Peyer's patch (tissue), 4 donors: Measurements from ENCODE around the gene UBE2QL1. TPM values are rescaled to one million over a fixed set of nuclear protein-coding genes. Genes with fewer than 3 reads are reported as not detected.

ENCODE experiments used
- DNase-seq, 3 donors: peaks; one replicate each; pipeline ENCODE4 v3.0.0-alpha.2; 2017 to 2019
- H3K27ac ChIP-seq, 4 donors: fragments of 200-600 bp; sonication (generic); one replicate each; pipeline ENCODE4 v1.5.1; 2016 to 2019
- H3K27me3 ChIP-seq, 2 donors: fragments of 200-600 bp; sonication (generic); one replicate each; pipeline ENCODE4 v1.5.1; 2019
- H3K36me3 ChIP-seq, 3 donors: fragments of 200-600 bp; sonication (generic); one replicate each; pipeline ENCODE4 v1.5.1; 2016 to 2019
- H3K4me1 ChIP-seq, 4 donors: fragments of 200-600 bp; sonication (generic); one replicate each; pipeline ENCODE4 v1.5.1; 2016 to 2019
- H3K4me3 ChIP-seq, 4 donors: fragments of 200-600 bp; sonication (generic); 1 replicate in 3 of 4; 2 replicates in 1 of 4; pipeline ENCODE4 v1.5.1; 2016 to 2019; ENCODE audit warnings: mild to moderate bottlenecking in 1 of 4
- H3K9me3 ChIP-seq, 4 donors: fragments of 200-600 bp; sonication (generic); one replicate each; pipeline ENCODE4 v1.5.1; 2016 to 2019; ENCODE audit warnings: mild to moderate bottlenecking in 1 of 4
- POLR2A ChIP-seq, 2 donors: fragments of 450-650 bp; IDR thresholded peaks; one replicate each; pipeline ENCODE4 v1.5.1; 2017; ENCODE audit warnings: antibody characterized with exemption in 2 of 2, mild to moderate bottlenecking in 2 of 2, moderate library complexity in 2 of 2
- total RNA-seq, 4 donors: library from RNA; depleted of rRNA; stranded (reverse); fragments of >200 nt; gene quantifications; one replicate each; pipeline ENCODE4 v1.1.0, GENCODE V29; 2016
- TF ChIP-seq, protein P1 (sequence below), 6 experiments: fragments of 450-650 bp in 4 of 6; fragments of 200-600 bp in 2 of 6; sonication (generic) in 1 of 6; IDR thresholded peaks; one replicate each; pipeline ENCODE4 v1.5.1; 2017 to 2019; ENCODE audit warnings: antibody characterized with exemption in 6 of 6, mild to moderate bottlenecking in 3 of 6, moderate library complexity in 1 of 6

Gene UBE2QL1
- total RNA-seq, 4 donors from 2014 or later, result 1.0 to 3.3 TPM; not detected in 2

DNA sequence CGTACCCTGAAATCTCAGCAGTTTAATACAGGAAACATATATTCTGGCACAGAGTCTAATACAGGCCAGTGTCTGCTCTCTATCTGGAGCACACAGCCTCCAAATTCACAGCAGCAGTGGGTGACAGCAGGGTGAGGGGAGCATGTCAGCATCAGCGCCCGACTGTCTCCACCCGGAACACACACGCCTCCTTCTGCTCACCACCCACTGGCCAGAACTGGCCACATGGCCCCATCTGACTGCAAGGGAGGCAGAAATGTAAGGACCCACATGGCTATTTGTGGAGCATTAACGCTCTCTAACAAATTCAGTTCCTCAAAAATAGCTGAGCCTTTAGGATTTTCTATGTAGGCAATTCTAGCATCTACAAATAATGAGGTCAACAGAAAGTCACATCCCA is 24.6 kb downstream of the UBE2QL1 start:
- DNase-seq, result no peak
- Histone ChIP-seq H3K27me3 (no peaks in the 10 kb centered on the region), H3K9me3 (peaks cover 0 to 5% (median 0%) of the 10 kb centered on the region in 4 donors), H3K4me1 (no peaks in the 10 kb centered on the region), H3K4me3 (no peak overlapping the region), H3K36me3 (no peaks in the 10 kb centered on the region), H3K27ac (no peak overlapping the region)
- TF ChIP-seq, protein P1, sequence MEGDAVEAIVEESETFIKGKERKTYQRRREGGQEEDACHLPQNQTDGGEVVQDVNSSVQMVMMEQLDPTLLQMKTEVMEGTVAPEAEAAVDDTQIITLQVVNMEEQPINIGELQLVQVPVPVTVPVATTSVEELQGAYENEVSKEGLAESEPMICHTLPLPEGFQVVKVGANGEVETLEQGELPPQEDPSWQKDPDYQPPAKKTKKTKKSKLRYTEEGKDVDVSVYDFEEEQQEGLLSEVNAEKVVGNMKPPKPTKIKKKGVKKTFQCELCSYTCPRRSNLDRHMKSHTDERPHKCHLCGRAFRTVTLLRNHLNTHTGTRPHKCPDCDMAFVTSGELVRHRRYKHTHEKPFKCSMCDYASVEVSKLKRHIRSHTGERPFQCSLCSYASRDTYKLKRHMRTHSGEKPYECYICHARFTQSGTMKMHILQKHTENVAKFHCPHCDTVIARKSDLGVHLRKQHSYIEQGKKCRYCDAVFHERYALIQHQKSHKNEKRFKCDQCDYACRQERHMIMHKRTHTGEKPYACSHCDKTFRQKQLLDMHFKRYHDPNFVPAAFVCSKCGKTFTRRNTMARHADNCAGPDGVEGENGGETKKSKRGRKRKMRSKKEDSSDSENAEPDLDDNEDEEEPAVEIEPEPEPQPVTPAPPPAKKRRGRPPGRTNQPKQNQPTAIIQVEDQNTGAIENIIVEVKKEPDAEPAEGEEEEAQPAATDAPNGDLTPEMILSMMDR (IDR thresholded peaks at IDR 0.05), result no peak
- no peak for TF ChIP-seq POLR2A (IDR thresholded peaks at IDR 0.05)

DNA sequence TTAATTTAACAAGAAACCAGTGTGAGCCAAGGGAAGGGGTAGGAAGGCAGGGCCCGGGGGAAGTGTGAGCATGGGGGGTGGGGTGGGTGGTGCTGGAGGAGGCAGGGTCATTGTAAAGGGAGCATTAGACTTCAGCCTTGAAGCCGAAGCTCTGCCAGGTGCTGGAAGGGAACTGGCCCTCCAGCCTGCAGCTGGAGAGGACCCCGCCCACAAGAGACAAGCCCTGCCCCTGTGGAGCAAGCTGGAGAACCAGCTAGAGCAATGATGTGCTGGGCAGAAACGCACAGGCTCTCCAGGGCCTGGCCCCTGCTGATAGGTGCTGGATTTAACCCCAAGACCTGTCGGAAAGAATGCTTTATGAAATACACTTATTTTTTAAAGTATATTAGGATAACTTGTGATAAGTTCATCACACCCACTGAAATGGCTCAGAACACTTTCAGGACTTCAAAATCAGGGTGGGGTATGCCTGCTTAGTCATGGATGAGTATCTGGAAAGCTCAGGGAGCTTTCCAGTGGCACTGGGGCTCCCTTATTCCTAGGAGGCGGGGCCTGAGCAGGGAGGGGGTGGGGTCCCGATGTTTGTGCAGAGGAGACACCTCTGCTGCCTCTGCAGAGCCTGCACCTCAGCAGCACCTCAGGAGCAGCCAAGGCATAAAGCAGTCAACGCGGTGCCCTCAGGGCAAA is 27.1 kb downstream of the UBE2QL1 start:
- H3K36me3 ChIP-seq, result no peaks in the 10 kb centered on the region
- H3K4me1 ChIP-seq, result no peaks in the 10 kb centered on the region
- DNase-seq, result no peak
- H3K27ac ChIP-seq, result no peak overlapping the region
- H3K4me3 ChIP-seq, result no peak overlapping the region
- H3K9me3 ChIP-seq, result peaks cover 0 to 5% (median 0%) of the 10 kb centered on the region in 4 donors
- no peaks in the 10 kb centered on the region for H3K27me3 ChIP-seq
- TF ChIP-seq, protein P1 (IDR thresholded peaks at IDR 0.05), result no peak
- no peak for TF ChIP-seq POLR2A (IDR thresholded peaks at IDR 0.05)

- no peaks in the 10 kb centered on the region for H3K27me3 ChIP-seq
- no peak overlapping the region for H3K27ac ChIP-seq
- no peak for DNase-seq
- TF ChIP-seq, protein P1 (IDR thresholded peaks at IDR 0.05), result no peak
- TF ChIP-seq POLR2A (IDR thresholded peaks at IDR 0.05), result no peak
- H3K4me1 ChIP-seq, result no peaks in the 10 kb centered on the region
- no peaks in the 10 kb centered on the region for H3K36me3 ChIP-seq
- peaks cover 0 to 3% (median 0%) of the 10 kb centered on the region in 4 donors for H3K9me3 ChIP-seq
- H3K4me3 ChIP-seq, result no peak overlapping the region
Measured at GRCh38 chr5:6476313-6476661, 27.6 kb downstream of the UBE2QL1 start.

GRCh38 chr5:6478793-6479192 is 30.1 kb downstream of the UBE2QL1 start:
- H3K36me3 ChIP-seq, result no peaks in the 10 kb centered on the region
- no peaks in the 10 kb centered on the region for H3K27me3 ChIP-seq
- no peaks in the 10 kb centered on the region for H3K9me3 ChIP-seq
- no peaks in the 10 kb centered on the region for H3K4me1 ChIP-seq
- no peak for DNase-seq
- H3K4me3 ChIP-seq, result no peak overlapping the region
- TF ChIP-seq, protein P1 (IDR thresholded peaks at IDR 0.05), result no peak
- no peak for TF ChIP-seq POLR2A (IDR thresholded peaks at IDR 0.05)
- H3K27ac ChIP-seq, result no peak overlapping the region

- H3K4me1 ChIP-seq, result no peaks in the 10 kb centered on the region
- H3K4me3 ChIP-seq, result no peak overlapping the region
- H3K27ac ChIP-seq, result no peak overlapping the region
- DNase-seq, result no peak
- no peak for TF ChIP-seq POLR2A (IDR thresholded peaks at IDR 0.05)
- TF ChIP-seq, protein P1 (IDR thresholded peaks at IDR 0.05), result no peak
- H3K27me3 ChIP-seq, result no peaks in the 10 kb centered on the region
- H3K36me3 ChIP-seq, result no peaks in the 10 kb centered on the region
- no peaks in the 10 kb centered on the region for H3K9me3 ChIP-seq
Measured at GRCh38 chr5:6480133-6481051, 31.7 kb downstream of the UBE2QL1 start.
